HG03175 (cell line): Measurements from ENCODE around the gene EMX1.
A peak's percentile ranks its signal among the peaks of the same experiment; 100 is the strongest.
"Not testable (repeated sequence)": the region's sequence is repeated elsewhere in the genome, so short reads cannot be mapped to it uniquely, and the experiment has no call there.

ENCODE experiments used
- ATAC-seq: cut with Tn5 transposase; IDR thresholded peaks from one replicate; pipeline ENCODE4 v1.9.1; 2021; ENCODE audit warnings: mild to moderate bottlenecking, moderate library complexity; ENCODE audit not compliant: unreplicated experiment

Gene EMX1

DNA sequence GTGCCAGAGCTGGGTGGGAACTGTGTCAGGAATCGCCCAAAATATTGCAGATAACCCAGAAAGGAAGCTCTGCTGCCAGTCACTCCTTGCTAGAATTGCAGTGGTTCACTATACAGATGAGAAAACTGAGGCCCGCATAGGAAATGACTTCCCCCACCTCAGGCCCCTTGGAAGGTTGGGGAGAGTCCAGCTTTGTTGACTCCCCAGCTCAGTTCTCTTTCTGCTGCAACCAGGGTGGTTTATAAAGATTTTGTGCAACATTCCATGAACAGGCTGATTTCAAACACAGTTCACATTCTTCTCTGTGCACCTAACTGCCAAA is 18.8 kb upstream of the EMX1 start:
- ATAC-seq = no peak

DNA sequence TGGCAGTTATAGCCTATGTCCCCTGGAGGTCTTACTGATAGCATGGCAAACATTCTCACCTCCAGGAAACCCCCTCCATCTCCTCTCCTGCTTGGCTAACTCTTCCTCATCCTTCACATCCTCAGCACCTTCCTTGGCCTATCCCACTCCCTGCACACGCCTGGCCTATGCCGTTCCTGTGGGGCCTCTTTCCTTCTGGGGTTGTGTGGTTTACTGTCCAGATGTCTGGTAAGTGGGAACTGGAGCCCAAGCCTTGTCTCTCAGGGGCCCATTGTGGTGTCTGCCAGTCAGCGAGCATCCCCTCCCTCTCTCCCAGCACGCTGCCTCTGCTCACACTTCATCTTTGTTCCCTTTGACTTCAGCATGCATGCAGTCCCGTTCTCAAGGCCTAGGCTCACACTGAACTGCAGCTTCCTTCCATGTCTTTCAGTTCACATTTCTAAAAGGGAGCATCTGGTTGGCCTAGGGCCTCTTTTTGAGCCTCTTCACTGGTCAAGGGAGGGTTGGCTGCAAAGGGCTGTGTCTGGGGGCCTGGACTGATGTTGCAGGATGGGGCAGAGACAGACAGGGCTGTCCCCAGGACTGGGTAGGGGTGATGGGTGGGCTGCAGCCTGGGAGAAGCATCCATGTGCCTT is 17.0 kb upstream of the EMX1 start:
- ATAC-seq = no peak

DNA sequence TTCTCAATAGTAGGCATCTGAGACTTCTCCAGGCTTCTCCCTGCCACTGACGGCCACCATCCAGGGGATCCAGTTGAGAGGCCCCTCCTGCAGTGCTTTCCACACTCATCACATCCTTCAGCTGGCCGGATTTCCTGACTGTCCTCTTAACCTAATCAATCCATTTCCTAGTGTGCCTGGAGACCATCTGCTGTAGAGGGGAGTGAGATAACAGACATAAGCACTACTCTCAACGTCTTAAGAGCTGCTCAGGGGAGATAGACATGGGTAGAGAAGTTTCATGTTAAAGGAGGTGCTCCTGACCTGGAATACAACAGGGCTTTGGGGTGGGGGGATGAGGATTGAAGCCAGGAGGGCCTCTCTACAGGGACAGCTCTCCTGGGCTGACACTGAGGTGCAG is 15.9 kb upstream of the EMX1 start:
- ATAC-seq = no peak

DNA sequence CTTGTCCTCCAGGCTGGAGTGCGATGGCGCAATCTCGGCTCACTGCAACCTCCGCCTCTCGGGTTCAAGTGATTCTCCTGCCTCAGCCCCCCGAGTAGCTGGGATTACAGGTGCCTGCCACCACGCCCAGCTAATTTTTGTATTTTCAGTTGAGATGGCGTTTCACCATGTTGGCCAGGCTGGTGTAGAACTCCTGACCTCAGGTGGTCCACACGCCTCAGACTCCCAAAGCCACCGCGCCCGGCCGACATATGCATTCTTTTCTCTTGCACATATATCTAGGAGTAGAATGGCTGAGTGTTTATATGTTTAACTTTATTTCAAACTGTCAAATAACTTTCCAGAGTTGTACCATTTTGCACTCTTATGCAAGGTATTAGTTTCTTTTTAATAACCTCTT is 9.9 kb upstream of the EMX1 start:
- not testable (repeated sequence) for ATAC-seq

DNA sequence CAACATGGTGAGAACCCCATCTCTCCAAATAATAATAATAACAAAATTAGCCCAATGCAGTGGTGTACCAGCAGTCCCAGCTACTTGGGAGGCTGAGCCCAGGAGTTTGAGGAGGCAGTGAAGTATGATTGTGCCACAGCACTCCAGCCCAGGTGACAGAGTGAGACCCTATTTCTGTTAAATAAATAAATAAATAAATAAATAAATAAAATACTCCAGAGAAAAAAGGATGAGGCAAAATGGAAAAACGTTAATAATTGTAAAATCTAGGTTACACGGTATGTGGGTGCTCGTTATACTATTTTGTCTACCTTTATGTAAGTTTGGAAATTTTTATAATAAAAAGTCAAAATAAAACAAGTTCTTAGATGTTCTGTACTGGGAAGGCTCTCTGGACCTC is 8.6 kb upstream of the EMX1 start:
- no peak for ATAC-seq

DNA sequence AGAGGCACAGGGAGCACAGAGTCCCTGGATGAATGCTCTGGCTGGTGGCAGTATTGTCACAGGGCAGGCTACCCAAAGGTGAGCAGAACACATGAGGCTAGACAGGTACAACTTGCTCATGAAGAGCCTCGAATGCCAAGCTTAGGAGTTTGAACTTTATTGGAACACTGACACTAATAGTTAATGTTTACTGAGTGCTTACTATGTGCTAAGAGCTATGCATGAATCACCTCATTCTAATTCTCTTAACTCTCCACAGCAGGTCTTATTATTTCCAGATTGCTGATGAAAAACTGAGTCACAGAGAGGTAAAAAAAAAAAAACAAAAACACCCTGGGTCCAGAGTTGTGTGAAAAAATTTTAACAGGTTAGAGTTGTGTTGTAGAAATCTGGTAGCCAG is 6.1 kb upstream of the EMX1 start:
- no peak for ATAC-seq

DNA sequence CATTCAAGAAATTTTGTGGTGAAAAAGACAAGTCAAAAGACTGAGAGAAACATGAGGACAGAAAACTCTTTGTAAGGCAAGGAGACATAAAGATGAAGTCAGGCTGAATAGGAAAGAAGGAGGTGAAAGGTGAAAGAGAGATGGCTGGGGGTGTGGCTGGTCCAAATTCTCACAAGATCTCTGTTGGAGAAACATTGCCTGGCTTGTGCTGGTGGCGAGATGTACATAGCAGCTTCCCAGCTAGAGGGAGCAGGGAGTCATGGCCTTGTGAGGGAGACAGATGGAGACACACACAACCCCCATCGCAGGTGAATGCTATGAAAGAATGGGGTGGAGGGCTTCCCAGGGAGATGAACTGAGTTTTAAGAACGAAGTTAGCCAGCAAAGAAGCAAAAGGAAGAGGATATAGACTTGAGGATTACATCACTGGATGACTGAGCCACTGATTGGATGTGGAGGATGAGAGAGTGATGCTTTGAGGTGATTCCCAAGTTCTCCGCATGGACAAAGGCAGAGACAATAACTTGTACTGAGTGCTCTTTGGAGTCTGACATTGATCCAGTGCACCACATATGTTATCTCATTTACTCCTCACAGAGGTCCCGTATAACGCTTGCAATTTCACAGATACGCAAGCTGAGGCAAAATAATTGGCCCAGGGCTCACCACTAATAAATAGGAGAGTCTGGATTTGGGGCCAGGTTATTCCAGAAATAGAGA is 3.7 kb upstream of the EMX1 start:
- no peak for ATAC-seq

DNA sequence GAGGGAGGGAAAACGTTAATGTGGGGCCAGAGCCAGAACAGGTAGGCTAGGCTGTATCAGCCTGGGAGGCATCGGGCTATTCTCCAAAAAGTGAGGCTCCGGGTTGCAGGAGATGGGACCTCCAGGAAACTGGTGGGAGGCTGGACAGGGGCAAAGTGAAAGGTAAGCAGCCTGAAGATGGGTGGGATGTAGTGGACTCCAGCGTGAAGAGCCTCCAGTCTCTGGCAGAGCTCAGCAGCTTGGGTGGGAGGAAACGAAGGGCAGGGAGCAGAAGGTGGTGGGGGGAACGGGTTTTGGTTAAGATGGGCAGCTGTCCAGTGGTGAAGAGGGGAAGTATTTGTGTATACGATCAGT is 3.1 kb upstream of the EMX1 start:
- no peak for ATAC-seq

DNA sequence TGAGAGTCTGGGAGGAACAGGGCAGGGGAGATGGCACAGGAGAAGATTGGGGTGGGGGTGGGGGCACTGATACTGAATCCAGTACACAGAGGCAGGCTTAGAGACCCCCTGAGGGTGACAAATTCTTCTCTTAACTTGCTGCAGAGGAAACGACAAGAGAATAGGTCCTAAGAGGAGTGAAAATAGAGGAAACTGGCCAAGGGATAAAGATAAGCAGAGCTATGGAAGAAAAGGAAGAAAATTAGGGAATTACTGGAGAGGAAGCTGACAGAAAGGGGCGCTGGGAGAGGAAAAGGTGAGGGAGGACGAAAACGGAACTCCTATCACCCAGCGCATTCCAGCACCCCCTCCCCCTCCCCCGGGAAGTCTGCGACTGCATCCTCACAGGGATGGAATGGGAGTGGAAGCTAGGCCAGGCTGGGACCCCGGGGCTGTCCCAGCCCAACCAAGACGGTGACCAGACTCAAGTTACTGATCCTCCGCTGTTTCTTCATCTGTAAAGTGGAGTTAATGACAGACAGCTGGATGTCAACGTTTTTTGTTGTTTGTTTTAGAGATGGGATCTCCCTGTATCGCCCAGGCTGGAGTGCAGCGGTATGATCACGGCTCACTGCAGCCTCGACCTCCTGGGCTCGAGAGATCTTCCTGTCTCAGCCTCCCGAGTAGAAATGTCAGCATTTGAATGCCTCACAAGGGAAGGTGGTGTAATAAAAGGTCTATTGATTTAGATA is 2.6 kb upstream of the EMX1 start:
- no peak for ATAC-seq

DNA sequence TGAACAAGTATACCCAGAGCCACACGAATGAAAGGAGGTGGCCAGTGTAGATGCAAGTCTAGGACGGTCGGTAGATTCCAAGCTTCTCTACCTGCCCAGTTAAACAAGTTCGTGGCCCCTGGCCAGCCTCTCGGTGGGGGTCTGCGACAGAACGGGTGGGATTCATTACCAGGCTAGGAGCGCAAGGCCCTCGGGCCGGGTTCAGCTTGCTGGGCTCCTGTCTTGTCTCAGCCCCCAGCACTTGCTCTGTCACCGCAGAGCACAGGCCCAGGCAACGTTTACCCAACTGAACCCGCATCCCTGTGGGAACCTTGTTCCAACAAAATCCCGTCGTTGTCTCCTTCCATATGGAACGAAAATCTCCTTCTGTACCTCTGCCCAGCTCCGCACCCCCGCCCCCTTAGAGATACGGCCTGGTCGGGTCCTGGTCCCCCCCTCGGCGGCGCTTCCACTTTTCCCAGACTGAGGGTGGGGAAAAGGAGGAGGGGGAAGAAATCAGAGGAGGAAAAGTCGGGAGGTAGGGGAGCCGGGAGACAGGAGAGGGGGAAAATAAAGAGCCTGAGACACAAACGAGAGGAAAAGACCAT is 1.9 kb upstream of the EMX1 start:
- ATAC-seq = no peak

DNA sequence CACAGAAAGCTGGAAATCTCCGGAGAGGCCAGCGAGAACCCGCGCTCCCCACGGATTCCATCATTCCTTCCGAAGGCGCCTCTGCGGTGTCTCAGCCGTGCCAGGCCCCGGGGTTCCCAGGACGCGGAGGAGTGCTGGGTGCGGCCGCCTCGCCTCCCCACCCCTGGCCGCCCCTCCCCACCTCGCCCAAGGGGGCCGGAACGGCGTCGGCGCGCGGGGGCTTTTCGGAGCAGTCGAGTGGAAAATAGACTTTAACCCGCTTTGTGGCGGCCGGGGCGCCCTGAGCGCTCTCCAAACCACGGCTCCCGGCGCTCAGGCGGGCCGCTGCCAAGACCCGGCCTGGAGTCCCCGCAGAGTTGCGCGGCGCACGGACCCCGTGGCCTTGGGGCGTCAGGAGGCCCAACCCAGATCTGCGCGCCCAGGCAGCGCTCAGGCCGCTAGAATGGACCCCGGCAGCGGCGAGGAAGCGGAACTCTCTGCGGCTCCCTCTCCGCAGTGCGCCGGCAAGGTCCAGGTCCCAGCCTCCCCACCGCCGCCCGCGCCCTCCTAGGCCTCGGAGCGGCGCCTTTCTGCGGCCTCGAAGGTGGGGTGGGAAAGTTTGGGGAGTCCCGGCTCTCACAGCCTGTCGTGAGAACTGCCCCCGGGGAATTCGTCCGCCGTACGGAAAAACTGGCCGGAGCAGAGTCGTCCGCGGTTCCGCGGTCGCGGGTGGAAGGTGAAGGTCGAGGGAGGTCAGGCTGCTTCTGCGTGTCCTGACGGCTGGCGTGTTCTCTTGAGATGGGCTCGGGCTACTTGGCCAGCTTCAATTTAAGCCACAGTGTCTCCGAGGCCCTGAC is 1.2 kb upstream of the EMX1 start:
- ATAC-seq = peak; percentile 51

DNA sequence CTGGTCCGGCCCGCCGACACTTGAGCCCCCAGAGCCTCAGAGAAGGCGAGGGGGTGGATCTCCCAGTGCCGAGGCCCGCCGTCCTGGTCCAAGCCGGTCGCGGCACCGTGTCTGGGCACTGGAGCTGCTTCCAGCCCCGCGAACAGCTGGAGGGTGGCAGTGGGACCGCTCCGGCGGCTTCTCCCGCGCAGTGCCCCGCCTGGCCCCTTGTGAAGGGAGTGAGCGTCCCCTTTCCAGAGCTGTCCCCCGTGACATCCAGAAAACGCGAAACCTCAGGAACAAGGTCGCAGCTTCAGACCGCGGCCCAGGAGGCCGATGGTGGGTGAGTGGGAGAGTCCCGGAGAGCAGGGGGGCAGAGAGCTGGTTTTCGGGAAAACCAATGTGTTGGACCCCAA is 579 bp upstream of the EMX1 start:
- peak; percentile 10 for ATAC-seq

DNA sequence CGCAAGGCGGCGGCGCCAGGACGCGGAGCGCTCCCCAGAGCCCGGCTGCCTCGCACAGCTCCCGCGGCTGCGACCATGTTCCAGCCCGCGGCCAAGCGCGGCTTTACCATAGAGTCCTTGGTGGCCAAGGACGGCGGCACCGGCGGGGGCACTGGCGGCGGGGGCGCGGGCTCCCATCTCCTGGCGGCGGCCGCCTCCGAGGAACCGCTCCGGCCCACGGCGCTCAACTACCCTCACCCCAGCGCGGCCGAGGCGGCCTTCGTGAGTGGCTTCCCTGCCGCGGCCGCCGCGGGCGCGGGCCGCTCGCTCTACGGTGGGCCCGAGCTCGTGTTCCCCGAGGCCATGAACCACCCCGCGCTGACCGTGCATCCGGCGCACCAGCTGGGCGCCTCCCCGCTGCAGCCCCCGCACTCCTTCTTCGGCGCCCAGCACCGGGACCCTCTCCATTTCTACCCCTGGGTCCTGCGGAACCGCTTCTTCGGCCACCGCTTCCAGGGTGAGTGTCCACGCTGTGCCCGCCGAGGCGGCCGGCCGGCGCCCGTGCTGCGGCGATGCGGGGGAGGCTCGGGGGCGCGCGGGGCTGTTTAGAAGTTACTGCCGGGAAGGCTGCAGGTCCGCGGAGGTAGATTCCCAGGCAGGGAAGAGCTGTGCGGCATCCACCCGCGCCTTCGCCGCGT is 696 bp downstream of the EMX1 start:
- ATAC-seq = no peak

DNA sequence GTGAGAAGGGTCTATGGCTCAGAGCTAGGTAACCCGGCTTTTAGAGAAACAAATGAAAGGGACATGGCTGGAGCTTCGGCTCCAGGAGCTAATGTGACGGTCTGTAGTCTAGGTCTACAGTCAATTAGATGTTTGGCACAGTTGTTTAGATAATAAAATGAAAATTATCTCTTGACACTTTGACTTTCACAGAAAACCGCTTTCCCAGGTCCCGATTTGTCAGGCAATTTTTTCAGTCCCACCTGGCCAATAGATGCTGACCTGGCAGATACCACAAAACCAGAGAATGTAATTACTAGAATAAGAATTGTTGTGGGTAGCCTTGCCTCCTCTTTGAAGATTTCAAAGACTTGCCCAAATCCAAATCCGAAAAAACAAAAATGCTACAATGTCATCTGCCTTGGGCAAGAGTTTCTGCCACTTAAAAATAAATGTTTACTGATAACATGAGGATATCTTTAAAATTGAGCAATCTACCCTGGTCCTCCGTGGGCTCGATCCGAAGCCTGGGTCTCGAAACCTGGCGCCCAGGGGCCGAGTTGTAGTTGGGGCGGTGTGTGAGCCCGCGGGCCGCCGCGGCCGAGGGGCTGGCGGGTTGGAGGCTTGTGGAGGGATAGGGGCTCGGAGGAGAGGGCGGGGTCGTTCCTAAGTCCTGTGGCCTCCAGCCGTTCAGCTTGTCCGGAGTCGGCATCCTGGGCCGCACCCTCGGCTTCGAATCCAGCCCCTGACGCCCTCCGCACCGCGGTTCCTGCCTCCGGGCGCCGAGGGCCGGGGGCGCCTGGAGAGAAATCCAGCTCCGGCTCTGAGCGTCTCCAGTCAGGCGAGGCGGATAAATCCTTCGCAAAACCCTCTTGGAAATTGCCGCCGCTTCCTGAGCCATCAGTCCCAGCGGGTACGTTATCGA is 2.3 kb downstream of the EMX1 start:
- ATAC-seq = no peak

DNA sequence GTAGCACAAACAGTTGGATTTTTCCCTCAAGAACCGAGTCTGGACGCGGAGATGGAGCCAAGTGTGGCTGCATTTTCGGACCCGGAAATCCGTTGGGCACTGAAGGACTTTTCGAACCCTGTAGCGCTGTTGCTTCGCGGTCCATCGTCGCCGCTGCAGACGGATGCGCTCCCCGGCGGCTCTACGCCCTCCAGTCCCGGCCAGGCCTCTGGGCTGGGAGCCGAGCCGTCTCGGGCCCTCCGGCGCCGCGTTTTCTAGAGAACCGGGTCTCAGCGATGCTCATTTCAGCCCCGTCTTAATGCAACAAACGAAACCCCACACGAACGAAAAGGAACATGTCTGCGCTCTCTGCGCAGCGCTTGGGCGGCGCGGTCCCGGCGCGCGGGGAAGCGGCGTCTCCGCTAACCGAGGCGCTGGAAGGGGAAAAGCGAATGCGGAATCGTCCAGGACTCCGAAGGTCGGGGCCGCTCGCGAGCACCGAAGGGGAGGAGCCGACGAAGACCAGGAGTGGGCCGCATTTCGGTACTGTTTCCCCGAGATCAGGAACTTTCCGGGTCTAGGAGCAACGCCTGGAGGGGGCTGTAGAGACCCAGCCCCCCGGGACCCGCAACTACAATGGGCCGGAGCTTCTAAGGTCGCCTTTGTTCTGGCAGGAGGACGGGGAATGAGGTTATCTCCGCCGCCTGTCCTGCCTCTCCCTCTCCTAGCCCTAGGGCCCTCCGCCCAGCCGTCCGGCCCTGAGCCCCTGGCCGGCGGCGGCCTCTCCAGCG is 3.2 kb downstream of the EMX1 start:
- no peak for ATAC-seq

DNA sequence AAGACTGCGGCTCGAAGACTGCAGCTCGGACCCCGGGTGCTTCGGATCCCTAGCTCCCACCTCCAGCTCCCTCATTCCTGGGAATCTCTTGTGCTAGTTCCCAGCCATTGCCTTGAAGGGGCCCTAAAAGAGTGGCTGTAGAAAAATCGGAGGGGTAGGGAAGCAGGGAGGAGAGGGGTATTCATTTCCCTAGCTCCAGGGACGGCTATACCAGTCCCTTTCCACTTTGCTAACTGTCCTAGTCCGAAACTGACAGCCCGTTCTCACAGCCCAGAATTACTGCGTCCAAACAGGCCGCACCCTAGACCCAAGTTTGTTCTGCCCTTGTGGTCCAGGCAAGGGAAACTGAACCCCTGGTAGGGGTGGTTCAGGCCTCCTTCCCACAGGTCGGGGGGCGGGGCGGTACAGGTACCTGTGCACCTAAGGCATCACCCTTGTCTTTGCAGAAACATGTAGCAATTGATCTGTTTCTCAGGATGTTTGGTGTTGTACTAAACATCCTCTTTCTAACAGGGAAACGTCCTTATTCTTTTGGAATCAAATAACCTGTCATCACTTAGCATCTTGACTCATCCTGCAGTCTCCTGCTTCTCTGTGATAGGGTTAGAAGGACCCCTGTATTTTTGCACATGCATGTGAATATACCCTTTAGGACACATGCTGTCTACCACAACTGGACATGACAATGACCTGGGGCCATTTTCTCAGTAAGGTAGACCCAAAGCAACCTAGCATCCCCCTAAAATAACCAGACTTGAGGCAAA is 4.0 kb downstream of the EMX1 start:
- ATAC-seq = no peak

DNA sequence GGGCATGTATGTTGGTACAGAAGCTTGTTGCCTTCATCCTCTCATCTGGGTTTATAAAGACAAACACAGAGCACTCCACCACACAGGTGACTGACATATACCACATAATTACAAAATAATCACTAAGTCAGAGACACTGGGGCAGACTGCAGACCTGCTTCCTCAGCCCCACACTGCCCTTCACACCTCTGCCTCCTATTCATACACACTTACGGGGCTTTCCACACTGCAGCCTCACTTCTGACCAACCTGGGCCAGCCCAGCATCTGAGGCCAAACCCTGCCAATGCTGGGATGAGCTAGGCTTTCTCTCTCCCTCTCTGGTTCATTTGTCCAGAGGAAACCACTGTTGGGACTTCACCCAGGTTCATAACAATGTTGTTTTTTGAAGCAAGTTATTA is 4.5 kb downstream of the EMX1 start:
- ATAC-seq = no peak

DNA sequence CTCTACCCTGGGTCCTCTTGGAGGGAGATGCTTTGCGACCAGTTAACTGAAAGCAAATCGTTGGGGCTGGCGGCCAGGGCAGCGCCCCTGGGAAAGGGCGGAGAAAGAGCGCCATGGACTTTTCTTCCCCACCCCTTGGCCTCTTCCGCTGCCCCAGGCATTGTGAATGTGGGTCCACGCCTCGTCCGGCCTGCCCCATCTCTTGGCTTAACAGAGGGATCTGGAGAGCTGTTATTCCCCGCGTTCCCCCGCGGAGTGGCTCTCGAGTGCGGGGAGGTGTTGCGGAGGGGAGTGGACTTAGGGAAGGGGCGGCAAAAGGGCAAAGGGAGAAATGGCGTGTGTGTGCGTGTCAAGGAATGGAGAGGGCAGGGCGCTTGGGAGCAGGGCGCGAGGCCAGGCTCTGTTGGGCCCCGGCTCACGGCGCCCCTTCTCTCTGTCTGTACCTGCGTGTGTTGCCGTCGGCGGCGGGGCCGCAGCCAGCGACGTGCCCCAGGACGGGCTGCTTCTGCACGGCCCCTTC is 6.6 kb downstream of the EMX1 start:
- ATAC-seq = no peak
